DND-41 (cell line): ENCODE data around the gene CHRDL2.

Source experiments
- ATAC-seq: fragments of 200-7000 bp; cut with Tn5 transposase; 3 replicates; pipeline ENCODE4 v1.9.1; 2021; ENCODE audit warnings: low read depth; ENCODE audit not compliant: insufficient read depth
- DNase-seq: peaks from one replicate; pipeline ENCODE4 v3.0.0-alpha.2; 2020
- H2AFZ ChIP-seq: 2 replicates; pipeline ENCODE4 v1.6.0; 2012; ENCODE audit warnings: low read depth, low read length
- H3K27ac ChIP-seq: 2 replicates; pipeline ENCODE4 v1.5.1; 2012; ENCODE audit warnings: low read length, inconsistent platforms
- H3K27me3 ChIP-seq: fragments of 200-600 bp; sonication (generic); 2 replicates; pipeline ENCODE4 v1.6.0; 2012; ENCODE audit warnings: low read length, mild to moderate bottlenecking, inconsistent platforms; ENCODE audit not compliant: insufficient read depth, poor library complexity
- H3K36me3 ChIP-seq: 2 replicates; pipeline ENCODE4 v1.5.1; 2012; ENCODE audit warnings: low read length, inconsistent platforms; ENCODE audit not compliant: insufficient read depth
- H3K4me1 ChIP-seq: 2 replicates; pipeline ENCODE4 v1.5.1; 2012; ENCODE audit warnings: mild to moderate bottlenecking, low read length; ENCODE audit not compliant: insufficient read depth
- H3K4me2 ChIP-seq: 2 replicates; pipeline ENCODE4 v1.6.0; 2012; ENCODE audit warnings: mild to moderate bottlenecking, moderate library complexity, low read length, inconsistent platforms; ENCODE audit not compliant: insufficient read depth
- H3K4me3 ChIP-seq, 2 experiments: fragments of 200-600 bp in 1 of 2; shearing (Covaris generic) in 1 of 2; 2 replicates each; pipeline ENCODE4 v1.5.1; 2012 to 2016; ENCODE audit warnings: inconsistent platforms in 2 of 2, low read length in 2 of 2, mild to moderate bottlenecking in 2 of 2, low read depth in 1 of 2, moderate library complexity in 1 of 2
- H3K79me2 ChIP-seq: 2 replicates; pipeline ENCODE4 v1.6.0; 2012; ENCODE audit warnings: low read length, inconsistent platforms; ENCODE audit not compliant: insufficient read depth
- H3K9ac ChIP-seq: 2 replicates; pipeline ENCODE4 v1.6.0; 2012; ENCODE audit warnings: low read depth, mild to moderate bottlenecking, inconsistent platforms, low read length, moderate library complexity
- H3K9me3 ChIP-seq: 2 replicates; pipeline ENCODE4 v1.5.1; 2012; ENCODE audit warnings: low read length, moderate library complexity, mild to moderate bottlenecking, inconsistent platforms; ENCODE audit not compliant: insufficient read depth, severe bottlenecking
- H4K20me1 ChIP-seq: 2 replicates; pipeline ENCODE4 v1.6.0; 2012; ENCODE audit warnings: low read length; ENCODE audit not compliant: insufficient read depth
- EZH2 ChIP-seq: IDR thresholded peaks from 3 replicates; pipeline ENCODE4 v1.6.1; 2012; ENCODE audit warnings: borderline replicate concordance, low read depth, mild to moderate bottlenecking, moderate library complexity, low read length, inconsistent platforms; ENCODE audit not compliant: severe bottlenecking
- TF ChIP-seq, protein P1 (sequence below): IDR thresholded peaks from 2 replicates; pipeline ENCODE4 v1.5.1; 2012; ENCODE audit warnings: borderline replicate concordance, low read length, moderate library complexity, mild to moderate bottlenecking; ENCODE audit not compliant: poor library complexity, severe bottlenecking; ENCODE audit errors: extremely low read depth

The CHRDL2 gene

DNA sequence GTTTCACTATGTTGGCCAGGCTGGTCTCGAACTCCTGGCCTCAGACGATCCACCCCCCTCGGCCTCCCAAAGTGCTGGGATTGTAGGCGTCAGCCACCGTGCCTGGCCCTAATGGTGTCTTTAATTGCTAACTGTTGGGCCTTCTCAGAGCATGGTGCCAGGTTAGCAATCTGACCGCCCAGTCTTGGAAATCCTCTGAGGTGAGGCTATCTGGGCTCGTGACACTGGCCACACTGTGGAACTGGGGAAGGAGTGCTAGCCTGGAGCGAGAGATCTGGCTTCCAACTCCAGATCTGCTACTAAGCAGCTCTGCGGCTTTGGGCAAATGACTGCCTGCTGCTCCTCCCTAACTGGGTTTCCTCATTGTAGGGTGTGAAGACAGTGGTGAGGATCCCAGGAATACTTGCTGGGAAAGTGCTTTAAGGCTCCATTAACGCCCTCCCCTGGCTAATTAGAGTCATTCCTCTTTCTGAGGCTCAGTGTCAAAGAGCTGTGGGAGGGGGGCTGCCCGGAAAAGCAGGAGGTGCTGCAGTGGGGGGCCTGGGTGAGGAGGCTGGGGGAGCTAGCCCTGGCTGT is 35.4 kb downstream of the CHRDL2 start:
- no peak overlapping the region for H2AFZ ChIP-seq
- H3K4me2 ChIP-seq = no peak overlapping the region
- no peak overlapping the region for H3K4me3 ChIP-seq
- TF ChIP-seq, protein P1, sequence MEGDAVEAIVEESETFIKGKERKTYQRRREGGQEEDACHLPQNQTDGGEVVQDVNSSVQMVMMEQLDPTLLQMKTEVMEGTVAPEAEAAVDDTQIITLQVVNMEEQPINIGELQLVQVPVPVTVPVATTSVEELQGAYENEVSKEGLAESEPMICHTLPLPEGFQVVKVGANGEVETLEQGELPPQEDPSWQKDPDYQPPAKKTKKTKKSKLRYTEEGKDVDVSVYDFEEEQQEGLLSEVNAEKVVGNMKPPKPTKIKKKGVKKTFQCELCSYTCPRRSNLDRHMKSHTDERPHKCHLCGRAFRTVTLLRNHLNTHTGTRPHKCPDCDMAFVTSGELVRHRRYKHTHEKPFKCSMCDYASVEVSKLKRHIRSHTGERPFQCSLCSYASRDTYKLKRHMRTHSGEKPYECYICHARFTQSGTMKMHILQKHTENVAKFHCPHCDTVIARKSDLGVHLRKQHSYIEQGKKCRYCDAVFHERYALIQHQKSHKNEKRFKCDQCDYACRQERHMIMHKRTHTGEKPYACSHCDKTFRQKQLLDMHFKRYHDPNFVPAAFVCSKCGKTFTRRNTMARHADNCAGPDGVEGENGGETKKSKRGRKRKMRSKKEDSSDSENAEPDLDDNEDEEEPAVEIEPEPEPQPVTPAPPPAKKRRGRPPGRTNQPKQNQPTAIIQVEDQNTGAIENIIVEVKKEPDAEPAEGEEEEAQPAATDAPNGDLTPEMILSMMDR = no peak
- DNase-seq (no peak), ATAC-seq (no peak)
- no peaks in the 10 kb centered on the region for H3K27me3 ChIP-seq
- no peaks in the 10 kb centered on the region for H3K9me3 ChIP-seq
- H3K79me2 ChIP-seq = no peaks in the 10 kb centered on the region
- no peaks in the 10 kb centered on the region for H3K4me1 ChIP-seq
- H3K36me3 ChIP-seq = no peaks in the 10 kb centered on the region
- H3K27ac ChIP-seq = no peak overlapping the region
- H4K20me1 ChIP-seq = no peaks in the 10 kb centered on the region; the same call in 1 of the 2 replicates
- H3K9ac ChIP-seq = no peak overlapping the region

DNA sequence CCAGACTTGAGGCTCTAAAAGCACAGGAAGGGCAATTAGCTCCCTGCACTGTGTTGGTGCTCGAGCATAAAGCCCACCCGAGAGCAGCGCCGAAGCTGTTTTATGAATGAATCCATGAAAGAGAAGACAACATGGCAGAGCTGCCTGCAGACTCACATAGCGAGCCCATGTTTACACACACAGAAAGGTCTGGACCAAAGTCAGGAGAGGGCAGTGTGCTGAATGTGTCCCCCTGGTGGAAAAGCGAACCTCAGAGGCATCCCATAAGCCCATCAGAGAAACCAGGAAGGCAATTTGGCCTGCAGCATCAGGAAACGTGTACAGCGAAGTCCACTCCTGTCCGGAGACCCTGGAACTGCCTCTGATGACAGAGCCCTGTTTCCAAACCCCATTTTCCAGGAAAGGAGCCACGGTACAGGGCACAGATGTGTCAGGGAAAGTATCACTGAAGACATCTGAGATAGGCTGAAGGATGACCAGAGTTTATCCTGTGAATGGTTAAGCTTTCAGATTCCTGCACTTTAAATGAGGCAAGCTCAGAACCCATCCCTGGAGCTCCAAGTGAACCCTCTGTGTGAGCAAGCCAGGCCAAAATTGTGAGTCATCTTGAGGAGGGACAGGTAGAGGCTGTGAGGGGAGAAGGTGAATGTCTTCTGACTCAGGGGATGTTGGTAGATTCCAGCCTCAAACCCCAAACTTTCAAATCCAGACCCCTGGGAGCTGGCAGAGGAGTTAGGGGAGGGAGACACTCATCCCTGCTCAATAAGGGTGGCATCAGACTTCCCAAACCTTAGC is 36.9 kb downstream of the CHRDL2 start:
- no peaks in the 10 kb centered on the region for H3K9me3 ChIP-seq
- no peaks in the 10 kb centered on the region; the same call in 1 of the 2 replicates for H4K20me1 ChIP-seq
- H3K4me1 ChIP-seq = no peaks in the 10 kb centered on the region
- no peaks in the 10 kb centered on the region for H3K27me3 ChIP-seq
- no peak overlapping the region for H3K9ac ChIP-seq
- H3K4me3 ChIP-seq = no peak overlapping the region
- H2AFZ ChIP-seq = no peak overlapping the region
- H3K79me2 ChIP-seq = no peaks in the 10 kb centered on the region
- DNase-seq (no peak), ATAC-seq (no peak)
- H3K27ac ChIP-seq = no peak overlapping the region
- no peaks in the 10 kb centered on the region for H3K36me3 ChIP-seq
- no peak overlapping the region for H3K4me2 ChIP-seq
- TF ChIP-seq, protein P1 = no peak
- TF ChIP-seq EZH2 = no peak

DNA sequence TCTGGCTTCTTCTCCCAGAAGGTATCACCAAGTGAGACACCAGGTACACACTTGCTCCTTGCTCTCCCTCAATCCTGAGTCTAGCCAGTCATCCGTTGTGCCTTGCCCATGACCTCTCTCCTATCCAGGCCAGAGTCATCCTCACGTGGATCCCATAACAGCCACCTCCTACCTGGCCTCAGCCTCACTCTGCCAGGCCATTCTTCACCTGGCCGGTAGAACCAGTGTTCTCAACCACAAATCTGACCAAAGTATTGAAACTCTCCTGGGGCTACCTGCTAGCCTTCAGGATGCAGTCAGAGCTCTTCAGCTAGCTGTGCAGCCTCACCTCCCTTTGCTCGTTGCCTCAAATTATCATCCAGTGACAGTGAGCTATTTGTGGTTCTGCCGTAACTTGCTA is 37.7 kb downstream of the CHRDL2 start:
- TF ChIP-seq, protein P1 = no peak
- no peak for TF ChIP-seq EZH2
- no peak overlapping the region for H3K4me2 ChIP-seq
- no peak overlapping the region for H2AFZ ChIP-seq
- no peaks in the 10 kb centered on the region for H4K20me1 ChIP-seq
- H3K4me3 ChIP-seq = no peak overlapping the region
- no peaks in the 10 kb centered on the region for H3K36me3 ChIP-seq
- H3K79me2 ChIP-seq = no peaks in the 10 kb centered on the region
- no peaks in the 10 kb centered on the region for H3K27me3 ChIP-seq
- DNase-seq = no peak
- H3K9ac ChIP-seq = no peak overlapping the region
- no peak for ATAC-seq
- no peaks in the 10 kb centered on the region for H3K4me1 ChIP-seq
- no peak overlapping the region for H3K27ac ChIP-seq
- no peaks in the 10 kb centered on the region for H3K9me3 ChIP-seq
